NK-92 (cell line): ENCODE data around the gene CCPG1.
"Not testable (repeated sequence)": the region's sequence is repeated elsewhere in the genome, so short reads cannot be mapped to it uniquely, and the experiment has no call there.

ENCODE experiments used
- DNase-seq: peaks from one replicate; lab custom pipeline; 2025; ENCODE audit not compliant: unreplicated experiment; lab: John Stamatoyannopoulos, UW

CCPG1 gene

GRCh38 chr15:55408012-55408928, at the start of gene CCPG1, which contains the start of gene PIERCE2:
TSS of gene CCPG1 (minus strand) at chr15:55408359. CDS start at chr15:55389424, 18,935 bp downstream.
TSS of gene PIERCE2 (plus strand) at chr15:55408495. CDS start at chr15:55408769, 274 bp downstream.
- peak; percentile 22 for DNase-seq

- DNase-seq = no peak
Observed at GRCh38 chr15:55457401-55458022, 49.4 kb upstream of the CCPG1 start.

GRCh38 chr15:55447030-55447394, 38.9 kb upstream of the CCPG1 start:
- DNase-seq = not testable (repeated sequence)

- not testable (repeated sequence) for DNase-seq
Observed at GRCh38 chr15:55446379-55447029, 38.3 kb upstream of the CCPG1 start.

GRCh38 chr15:55445936-55446335, 37.8 kb upstream of the CCPG1 start:
- not testable (repeated sequence) for DNase-seq

GRCh38 chr15:55443141-55443540, 35.0 kb upstream of the CCPG1 start:
- not testable (repeated sequence) for DNase-seq

- no peak for DNase-seq
Observed at GRCh38 chr15:55434989-55435825, 27.0 kb upstream of the CCPG1 start.

GRCh38 chr15:55422089-55422488, 13.9 kb upstream of the CCPG1 start:
- no peak for DNase-seq

- no peak for DNase-seq
Observed at GRCh38 chr15:55420171-55420866, 12.2 kb upstream of the CCPG1 start.

GRCh38 chr15:55417678-55418077, 9.5 kb upstream of the CCPG1 start:
- not testable (repeated sequence) for DNase-seq

GRCh38 chr15:55408976-55409375, 817 bp upstream of the CCPG1 start:
- DNase-seq = not testable (repeated sequence)

- no peak for DNase-seq
Observed at GRCh38 chr15:55407498-55408011, 604 bp downstream of the CCPG1 start.

GRCh38 chr15:55403531-55403930, 4.6 kb downstream of the CCPG1 start:
- no peak for DNase-seq

GRCh38 chr15:55402707-55403106, 5.5 kb downstream of the CCPG1 start:
- no peak for DNase-seq

GRCh38 chr15:55401786-55402246, 6.3 kb downstream of the CCPG1 start:
- DNase-seq = no peak

GRCh38 chr15:55400050-55400449, 8.1 kb downstream of the CCPG1 start:
- DNase-seq = not testable (repeated sequence)

GRCh38 chr15:55398243-55398642, 9.9 kb downstream of the CCPG1 start:
- no peak for DNase-seq

- DNase-seq = no peak
Observed at GRCh38 chr15:55394694-55395093, 13.5 kb downstream of the CCPG1 start.

- DNase-seq = no peak
Observed at GRCh38 chr15:55389264-55389607, 18.9 kb downstream of the CCPG1 start.

GRCh38 chr15:55387027-55387426, 21.1 kb downstream of the CCPG1 start:
- no peak for DNase-seq
